HG03432 (cell line): Measurements from ENCODE around the gene STRIP2.
"Not testable (repeated sequence)": the region's sequence is repeated elsewhere in the genome, so short reads cannot be mapped to it uniquely, and the experiment has no call there.

Experiments
- ATAC-seq: cut with Tn5 transposase; IDR thresholded peaks from one replicate; pipeline ENCODE4 v1.9.1; 2021; ENCODE audit warnings: mild to moderate bottlenecking, moderate library complexity; ENCODE audit not compliant: unreplicated experiment

STRIP2 gene

GRCh38 chr7:129523924-129524323 lies 89.7 kb downstream of the STRIP2 start:
- no peak for ATAC-seq

DNA sequence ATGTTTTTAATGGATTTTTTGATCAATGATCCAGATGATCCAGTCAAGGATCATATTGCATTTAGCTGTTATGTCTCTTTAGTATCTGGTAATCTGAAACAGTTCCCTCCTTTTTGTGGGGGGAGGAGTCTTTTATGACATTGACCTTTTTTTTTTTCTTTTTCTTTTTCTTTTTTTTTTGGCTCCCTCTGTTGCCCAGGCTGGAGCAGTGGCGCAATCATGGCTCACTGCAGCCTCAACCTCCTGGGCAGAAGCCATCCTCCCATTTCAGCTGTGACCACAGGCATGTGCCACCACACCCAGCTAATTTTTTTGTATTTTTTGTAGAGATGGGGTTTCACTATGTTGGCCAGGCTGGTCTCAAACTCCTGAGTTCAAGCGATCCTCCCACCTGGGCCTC lies 90.2 kb downstream of the STRIP2 start:
- ATAC-seq, result not testable (repeated sequence)

DNA sequence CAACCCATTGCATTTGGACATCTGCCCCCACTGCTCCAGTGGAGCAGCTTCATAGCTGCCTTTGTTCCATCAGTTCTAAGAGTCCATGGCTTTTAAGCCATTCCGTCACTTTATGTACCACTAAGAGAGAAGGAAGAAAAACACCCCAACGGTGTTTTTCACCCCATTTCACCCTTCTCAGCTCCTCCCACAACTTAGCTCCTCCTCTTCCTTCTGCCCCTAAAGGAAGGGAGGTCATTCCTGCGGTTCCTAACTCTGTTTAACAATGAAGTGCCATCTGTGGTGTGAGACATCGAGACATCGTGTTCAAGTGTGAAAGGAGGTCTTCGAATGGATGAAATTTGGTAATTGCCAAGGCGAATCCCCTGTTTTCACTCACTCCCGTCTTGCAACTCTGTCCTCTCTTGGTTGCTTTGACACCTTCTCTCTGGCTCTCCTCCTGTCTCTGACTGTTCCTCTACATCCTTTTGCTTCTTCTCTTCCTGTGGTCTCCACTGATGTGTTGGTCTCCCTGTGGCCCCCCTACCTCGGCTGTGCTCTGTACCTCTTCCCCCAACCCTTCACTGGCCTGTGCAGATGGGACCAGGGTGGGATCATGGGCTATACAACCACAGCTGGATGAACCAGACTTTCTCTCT lies 91.1 kb downstream of the STRIP2 start:
- ATAC-seq, result no peak

DNA sequence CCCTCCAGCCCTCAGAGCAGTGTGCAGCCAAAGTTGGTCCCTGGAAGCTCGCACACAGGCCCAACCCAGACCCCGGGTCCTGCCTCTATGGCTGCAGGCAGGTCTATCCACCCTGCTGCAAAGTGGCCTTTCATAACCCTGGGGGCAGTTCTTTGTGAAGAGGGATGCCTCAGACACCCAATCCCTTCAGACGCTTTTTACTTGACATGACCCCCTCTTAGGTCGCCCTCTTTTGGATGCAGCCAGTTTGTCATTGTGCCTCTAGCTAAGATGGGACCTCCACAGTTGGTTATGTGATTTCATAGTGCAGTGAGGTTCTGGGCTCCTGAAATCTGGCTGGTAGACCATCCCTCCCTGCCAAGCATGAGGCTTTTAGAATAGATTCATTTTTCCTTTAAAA lies 95.4 kb downstream of the STRIP2 start:
- ATAC-seq, result no peak

GRCh38 chr7:129530795-129531391 lies 96.7 kb downstream of the STRIP2 start:
- no peak for ATAC-seq

DNA sequence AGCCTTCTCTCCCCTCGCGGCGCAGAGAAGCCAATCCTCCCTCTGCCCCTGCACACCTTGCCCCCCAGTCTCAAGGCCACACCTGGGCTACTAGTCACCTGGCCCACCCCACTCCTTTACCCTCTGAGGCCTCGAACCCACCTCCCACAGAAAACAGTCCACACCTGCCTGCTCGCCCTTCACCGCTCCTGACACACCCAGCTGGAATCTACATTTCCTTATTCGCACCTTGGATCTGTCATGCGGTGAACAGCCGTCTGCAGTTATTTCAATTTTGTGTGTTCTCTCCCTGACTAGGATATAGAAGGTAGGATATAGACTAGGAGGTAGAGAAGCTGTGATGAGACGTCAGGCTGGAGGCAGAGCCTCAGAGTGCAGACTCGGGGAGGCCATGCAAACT lies 97.5 kb downstream of the STRIP2 start:
- no peak for ATAC-seq

DNA sequence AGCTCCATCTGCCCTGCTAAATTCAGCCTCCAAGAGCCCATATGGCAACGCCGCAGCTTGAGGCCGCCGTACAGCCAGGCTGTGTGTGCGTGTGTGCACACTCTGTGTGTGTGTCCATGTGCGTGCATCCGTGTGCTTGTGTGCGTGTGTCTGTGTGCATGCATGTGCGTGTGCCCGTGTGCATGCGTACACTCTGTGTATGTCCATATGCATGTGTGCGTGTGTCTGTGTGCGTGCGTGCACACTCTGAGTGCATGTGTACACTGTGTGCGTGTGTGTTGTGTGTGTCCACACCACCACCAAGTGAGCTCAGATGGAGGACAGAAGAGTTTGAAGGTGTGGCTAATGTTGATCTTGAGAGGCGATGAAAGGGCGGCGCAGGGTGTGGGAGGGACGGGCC lies 98.1 kb downstream of the STRIP2 start:
- ATAC-seq, result no peak

- not testable (repeated sequence) for ATAC-seq
Measured at GRCh38 chr7:129534558-129535274, 100.5 kb downstream of the STRIP2 start.

- ATAC-seq, result no peak
Measured at GRCh38 chr7:129535896-129536295, 101.7 kb downstream of the STRIP2 start.

DNA sequence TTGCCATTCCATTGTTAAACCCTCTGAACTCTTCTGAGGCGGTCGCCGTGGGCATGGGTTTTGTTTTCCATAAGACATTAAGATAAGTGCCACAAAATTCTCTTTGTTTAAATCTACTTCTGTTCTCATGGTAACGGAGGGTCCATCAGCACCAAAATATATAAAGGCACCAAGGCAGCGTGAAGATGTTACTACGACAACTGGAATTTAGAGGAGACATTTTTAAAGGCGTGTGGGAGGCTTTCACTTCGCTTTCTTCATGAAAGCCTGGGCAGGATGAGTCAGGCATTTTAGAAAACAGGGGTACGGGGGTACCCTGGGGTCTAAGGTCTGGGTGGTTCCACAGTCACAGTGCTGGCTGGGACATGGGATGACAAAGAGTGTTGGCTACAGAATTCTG lies 102.1 kb downstream of the STRIP2 start:
- no peak for ATAC-seq
